ENCODE results near the gene RPL13.
"Not testable (repeated sequence)": the region's sequence is repeated elsewhere in the genome, so short reads cannot be mapped to it uniquely, and the experiment has no call there.

The RPL13 gene

DNA sequence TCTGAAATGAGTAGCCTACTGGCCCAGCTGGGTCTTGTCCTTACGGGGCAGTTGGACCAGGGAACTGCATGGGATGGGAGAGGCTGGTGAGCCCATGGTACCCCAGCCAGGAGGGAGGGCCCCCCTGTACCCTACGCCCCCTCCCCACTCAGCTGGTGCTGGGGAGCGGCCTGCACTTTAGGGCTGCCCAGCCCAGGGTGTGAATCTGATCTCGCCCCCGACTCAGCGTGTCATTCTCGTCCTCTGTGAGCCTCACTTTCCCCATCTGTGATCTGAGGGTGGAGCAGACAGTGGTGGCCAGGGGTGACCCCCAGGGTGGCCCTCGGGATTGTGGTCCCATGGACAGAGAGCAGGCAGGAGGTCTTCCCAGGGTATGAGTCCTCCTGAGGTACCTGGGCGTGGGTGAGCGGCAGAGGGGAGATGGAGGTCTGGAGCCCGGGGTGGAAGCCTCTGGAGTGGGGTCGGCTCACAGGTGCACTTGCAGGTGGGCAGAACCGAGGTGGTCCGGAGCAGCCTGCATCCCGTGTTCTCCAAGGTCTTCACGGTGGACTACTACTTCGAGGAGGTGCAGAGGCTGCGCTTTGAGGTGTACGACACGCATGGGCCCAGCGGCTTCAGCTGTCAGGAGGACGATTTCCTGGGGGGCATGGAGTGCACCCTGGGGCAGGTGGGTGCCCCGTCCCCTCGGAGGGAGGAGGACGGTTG is 16.7 kb downstream of the RPL13 start:
- no peak for DNase-seq

GRCh38 chr16:89579351-89579750 is 18.9 kb downstream of the RPL13 start:
- DNase-seq: no peak

DNA sequence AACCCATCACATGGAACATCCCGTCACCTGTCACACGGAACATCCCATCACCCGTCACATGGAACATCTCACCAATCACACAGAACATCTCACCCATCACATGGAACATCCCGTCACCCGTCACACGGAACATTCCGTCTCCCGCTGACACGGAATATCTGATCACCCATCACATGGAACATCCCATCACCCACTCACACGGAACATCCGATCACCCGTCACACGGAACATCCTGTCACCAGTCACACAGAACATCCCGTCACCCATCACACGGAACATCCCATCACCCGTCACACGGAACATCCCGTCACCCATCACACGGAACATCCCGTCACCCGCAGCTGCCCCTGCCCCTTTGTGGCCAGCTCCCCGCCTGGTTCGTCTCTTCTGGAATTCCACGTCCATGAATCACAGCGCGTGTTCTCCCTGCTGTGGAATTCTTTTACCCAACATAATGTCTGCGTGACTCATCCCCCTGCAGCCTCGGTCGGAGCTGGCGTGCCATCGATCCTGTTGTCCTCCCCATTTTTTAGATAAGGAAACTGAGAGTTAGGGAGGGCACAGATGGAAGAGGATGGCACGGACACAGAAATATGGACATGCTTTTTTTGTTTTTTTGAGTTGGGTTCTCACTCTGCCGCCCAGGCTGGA is 20.7 kb downstream of the RPL13 start:
- no peak for DNase-seq

DNA sequence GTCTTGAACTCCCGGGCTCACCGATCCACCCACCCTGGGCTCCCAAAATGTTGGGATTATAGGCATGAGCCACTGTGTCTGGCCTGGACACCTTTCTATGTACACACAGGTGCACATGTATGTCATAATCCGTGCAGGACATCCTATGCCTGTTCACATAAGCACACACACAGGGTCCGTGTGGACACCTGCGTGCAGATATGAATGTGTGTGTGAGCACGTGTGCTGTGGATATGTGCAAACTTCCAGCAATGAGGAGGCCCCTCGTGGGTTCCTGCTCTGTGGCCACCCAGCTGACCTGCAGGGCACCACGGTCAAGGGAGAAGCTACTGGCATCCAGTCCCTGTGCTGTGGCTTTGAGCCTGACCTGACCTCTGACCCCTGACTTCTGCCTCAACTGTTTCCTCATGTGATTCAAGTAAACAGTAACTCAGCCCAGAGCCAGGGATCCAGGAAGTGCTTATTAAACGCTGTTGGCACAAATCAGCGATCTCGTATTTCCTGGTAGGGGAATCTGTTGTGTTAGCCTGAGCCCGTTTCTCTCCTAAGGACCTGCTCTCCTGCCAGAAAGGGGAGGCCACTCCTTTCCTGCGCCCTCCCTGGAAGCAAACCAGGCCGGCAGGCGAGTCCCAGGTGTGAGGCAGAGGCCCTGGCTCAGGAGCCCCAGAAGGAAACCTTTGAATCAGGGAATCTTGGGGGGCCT is 21.5 kb downstream of the RPL13 start:
- DNase-seq: no peak

DNA sequence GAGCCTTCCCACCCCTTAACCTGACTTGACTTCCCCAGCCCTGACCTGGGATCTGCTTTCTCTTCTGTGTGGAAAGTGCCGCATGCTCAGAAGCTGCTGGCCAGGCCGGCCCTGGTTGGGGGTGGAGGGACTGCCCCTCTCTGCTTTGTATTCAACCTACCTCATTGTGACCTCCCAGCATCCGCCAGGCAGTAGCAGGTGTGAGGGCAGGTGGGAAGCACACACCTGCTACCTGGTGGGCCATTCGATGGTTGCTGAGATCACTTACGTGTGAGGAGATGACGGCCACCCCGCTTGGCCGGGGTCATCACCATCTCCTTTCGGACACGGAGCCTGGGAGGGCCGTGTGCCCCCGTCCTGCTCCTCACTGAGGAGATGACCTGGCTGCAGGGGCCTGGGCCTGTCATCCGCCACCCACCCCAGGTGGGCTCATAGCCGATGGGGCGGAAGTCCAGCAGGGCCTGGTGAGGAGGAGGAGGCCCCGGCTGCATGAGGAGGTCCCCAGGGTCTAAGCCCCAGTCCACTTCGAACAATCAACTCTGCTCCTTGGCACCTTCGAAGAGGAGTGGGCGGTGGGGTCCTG is 22.2 kb downstream of the RPL13 start:
- no peak for DNase-seq

- DNase-seq: no peak
Observed at GRCh38 chr16:89583197-89583894, 22.9 kb downstream of the RPL13 start.

DNA sequence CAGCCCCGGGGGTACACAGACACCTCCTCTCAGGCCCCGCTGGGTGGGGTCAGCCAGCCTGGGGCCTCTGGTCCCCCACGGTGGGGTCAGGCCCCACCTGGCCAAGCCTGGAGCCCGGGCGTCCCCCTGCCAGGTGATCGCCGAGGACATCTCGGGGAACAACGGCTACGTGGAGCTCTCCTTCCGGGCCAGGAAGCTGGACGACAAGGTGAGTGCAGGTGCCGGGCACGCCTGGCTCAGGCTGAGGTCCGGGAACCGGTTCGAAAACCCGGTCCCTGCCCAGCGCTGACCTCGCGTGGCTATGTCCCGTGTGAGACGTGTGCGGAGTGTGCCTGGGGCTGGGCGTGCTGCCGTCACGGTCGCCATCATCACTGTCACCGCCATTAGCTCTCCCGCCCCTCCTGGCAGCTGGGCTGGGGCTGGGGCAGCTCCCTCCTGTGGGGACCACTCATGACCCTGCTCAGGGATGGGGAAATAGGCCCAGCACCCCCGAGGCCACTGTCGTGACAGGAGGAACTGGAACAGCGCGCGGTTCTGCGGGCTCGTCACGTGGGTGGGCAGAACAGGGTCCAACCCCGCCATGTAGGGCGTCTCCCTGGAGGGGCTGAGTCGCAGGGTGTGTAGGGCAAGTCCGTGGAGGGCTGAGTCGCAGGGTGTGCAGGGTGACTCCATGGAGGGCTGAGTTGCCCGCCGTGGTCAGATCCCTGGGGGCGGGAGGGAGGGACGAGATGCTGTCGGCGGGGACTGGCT is 23.6 kb downstream of the RPL13 start:
- DNase-seq: no peak

DNA sequence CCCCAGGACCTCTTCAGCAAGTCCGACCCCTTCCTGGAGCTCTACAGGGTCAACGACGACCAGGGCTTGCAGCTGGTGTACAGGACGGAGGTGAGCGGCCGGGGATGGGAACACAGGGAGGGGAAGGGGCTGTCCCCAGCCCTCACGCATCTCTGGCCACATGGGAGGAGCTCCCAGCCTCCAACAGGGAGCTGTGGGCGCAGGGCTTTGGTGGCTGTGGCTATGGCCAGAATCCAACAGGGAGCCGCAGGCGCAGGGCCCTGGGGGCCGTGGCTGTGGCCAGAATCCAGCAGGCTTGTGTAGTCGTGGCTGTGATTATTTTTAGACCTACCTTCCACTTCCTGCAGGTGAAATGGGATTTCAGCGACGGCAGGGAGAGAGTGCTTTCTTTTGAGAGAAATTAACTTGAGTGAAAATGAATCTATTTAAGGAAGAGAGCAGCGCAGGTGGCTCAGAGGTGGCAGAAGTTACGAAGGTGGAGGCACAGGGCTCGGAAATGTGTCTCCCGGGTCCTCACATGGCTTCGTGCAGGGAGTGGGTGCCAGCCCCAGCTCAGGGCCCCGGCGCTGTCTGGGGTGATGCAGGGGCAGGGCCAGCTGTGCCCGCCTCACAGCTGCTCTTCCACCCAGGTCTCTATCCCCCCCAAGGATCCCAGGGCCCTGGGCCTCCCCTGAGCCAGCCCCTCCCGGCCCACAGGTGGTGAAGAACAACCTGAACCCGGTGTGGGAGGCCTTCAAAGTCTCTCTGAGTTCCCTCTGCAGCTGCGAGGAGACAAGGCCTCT is 24.5 kb downstream of the RPL13 start:
- DNase-seq: no peak

DNA sequence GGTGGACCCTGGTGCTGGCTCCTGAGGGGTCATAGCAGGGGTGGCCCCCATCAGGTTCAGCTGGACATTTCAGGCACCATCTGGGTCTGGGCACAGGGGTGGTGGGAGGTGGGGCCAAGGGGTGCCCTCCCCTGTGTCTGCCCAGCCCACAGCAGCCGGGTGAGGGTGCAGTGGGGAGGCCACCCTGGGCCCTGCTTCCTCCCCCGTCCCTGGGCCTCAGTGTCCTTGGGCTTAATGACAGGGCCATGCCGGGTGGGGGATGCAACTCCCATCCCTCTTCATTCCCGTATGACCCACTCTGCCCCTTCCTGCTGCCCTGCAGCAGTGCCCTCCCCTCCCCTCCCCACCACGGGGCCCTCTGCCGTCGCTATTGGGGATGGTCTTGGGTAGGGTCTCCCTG is 25.7 kb downstream of the RPL13 start:
- no peak for DNase-seq

GRCh38 chr16:89586853-89587252 is 26.4 kb downstream of the RPL13 start:
- no peak for DNase-seq

GRCh38 chr16:89587676-89588075 is 27.2 kb downstream of the RPL13 start:
- DNase-seq: not testable (repeated sequence)

DNA sequence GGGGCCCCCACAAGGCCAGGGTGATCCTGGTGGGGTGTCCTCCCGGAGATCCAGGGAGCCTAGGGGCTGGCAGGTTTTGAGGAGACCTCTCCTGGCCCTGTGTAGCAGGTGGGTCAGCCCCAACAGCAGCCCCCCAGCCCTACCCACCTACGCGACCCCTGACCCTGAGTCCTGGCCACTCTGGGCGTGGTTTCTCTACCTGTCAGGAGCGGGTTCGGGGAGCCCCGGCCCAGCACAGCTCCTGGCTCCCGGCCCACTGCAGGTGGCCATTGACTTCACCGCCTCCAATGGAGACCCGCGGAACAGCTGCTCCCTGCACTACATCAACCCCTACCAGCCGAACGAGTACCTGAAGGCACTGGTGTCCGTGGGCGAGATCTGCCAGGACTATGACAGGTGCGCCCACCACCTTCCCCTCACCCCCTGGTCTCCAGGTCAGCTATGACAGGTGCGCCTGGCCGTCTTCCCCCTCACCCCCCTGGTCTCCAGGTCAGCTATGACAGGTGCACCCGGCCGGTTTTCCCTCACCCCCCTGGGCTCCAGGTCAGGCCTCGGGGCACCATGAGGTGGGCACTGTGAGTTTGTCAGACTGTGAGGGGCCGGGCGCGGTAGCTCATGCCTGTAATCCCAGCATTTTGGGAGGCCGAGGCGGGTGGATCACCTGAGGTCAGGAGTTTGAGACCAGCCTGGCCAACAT is 28.1 kb downstream of the RPL13 start:
- no peak for DNase-seq

GRCh38 chr16:89589241-89589926 is 28.9 kb downstream of the RPL13 start:
- DNase-seq: no peak

DNA sequence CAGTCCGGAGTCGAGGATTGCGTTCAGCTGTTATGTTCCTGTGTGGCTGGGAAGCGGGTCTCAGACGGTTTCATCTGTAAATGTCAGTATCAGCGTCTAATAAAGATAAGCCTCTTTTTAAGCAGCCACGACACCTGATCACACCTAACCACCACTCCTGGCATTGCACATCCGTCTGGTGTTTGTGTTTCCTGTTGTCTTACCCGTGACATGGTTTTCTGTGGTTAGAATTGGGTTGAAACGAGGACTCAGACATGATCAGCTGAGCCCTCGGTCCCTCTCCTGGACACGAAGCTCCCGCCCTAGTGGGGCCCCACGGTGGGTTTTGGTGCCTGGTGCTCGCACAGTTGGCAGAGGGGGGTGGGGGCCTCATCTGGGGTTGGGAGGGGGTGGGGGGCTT is 33.4 kb downstream of the RPL13 start:
- DNase-seq: peak; percentile 27

GRCh38 chr16:89595330-89596060 is 35.0 kb downstream of the RPL13 start:
- DNase-seq: no peak

DNA sequence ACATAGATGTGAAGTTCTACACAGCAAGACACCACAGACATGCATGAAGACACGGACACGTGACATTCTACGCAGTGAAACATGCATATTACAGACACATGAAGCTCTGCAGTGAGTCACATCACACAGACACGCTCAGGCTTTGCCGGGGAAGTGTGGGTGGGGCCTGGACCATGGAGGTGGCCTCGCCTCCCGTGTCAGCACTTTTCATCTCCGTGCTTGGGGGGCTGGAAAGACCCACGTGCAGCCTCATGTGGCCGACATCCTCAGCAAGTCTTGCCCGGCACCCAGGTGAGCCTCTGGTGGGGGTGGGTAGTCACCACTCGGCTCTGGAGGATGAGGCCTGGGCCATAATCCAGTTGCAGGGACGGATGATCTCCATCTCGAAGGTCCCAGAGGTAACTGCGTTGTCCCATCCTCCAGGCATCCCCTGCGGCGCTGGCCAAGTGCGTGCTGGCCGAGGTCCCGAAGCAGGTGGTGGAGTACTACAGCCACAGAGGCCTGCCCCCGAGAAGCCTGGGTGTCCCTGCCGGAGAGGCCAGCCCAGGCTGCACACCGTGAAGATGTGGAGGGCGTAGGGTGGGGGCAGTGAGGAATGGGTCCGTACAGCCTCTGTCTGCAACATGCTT is 35.7 kb downstream of the RPL13 start:
- DNase-seq: no peak

- DNase-seq: no peak
Observed at GRCh38 chr16:89596957-89597649, 36.6 kb downstream of the RPL13 start.

DNA sequence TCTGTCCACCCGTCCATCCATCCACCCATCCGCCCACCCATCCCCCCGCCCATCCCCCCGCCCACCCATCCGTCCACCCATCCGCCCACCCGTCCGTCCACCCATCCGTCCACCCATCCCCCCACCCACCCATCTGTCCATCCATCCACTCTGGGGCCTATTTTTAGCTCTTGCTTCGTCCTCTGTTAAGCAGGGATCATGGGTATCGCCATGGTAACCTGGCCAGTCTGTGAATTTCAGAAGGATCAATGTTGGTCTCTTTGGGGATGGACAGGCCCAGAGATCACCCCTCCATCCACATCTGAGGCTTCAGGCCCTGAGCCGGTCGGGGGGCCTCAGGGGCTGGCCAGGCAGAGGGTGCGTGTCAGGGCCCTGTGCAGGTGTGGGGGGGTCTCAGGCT is 37.7 kb downstream of the RPL13 start:
- DNase-seq: no peak

Data from stimulated activated naive CD4-positive, alpha-beta T cell treated with Interleukin-2 at 50 U/mL for 16 hours (primary cell).